ENCODE data around the gene CNGB1. TPM values are rescaled to one million over a fixed set of nuclear protein-coding genes. Genes with fewer than 3 reads are reported as not detected.

Gene CNGB1
- total RNA-seq, 4 donors from 2014 or later, result not detected

- 27 to 38% methylated on average over 28 of the region's 28 CpGs for WGBS, 2 donors
- no peak overlapping the region for H3K4me3 ChIP-seq (ENCODE audit: low read depth, poor library complexity, severe bottlenecking)
- no peak for DNase-seq (ENCODE audit: low spot score in 2 of 2)
- intact Hi-C loops (cut with DNase I; ENCODE audit: low total_unique reads), result no loop called here
- TF ChIP-seq POLR2A (IDR thresholded peaks at IDR 0.05), result no peak
- no peak for TF ChIP-seq CTCF (IDR thresholded peaks at IDR 0.05)
These were observed 64.3 kb downstream of the CNGB1 start for GRCh38 chr16:57906382-57907316.

DNA sequence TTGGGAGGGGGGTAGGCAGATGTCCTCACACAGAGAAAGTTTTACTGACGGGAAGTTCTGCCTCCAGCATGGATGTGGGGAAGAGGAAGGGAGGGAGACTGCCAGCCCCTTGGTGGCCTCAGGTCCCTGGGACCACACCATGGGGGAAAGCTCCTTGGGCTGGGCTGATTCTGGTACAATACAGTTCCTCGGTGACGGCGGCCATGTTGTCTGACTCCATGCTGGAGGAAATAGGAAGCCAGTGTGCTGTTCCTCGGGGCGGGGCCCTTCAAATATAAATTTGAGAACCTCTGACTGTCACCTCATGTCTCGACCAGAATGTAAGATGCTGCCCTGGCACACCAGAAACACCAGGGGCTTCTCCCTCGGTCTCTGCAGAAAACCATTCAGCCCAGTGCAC lies 66.8 kb downstream of the CNGB1 start:
- H3K4me3 ChIP-seq (ENCODE audit: low read depth, poor library complexity, severe bottlenecking), result no peak overlapping the region
- WGBS, 2 donors, result 50 to 67% methylated on average over 7 to 8 of the region's 8 CpGs
- no peak for DNase-seq (ENCODE audit: low spot score in 2 of 2)
- TF ChIP-seq CTCF (IDR thresholded peaks at IDR 0.05), result no peak
- no peak for TF ChIP-seq POLR2A (IDR thresholded peaks at IDR 0.05)
- intact Hi-C loops (cut with DNase I; ENCODE audit: low total_unique reads), result no loop called here

GRCh38 chr16:57903656-57904055 lies 67.3 kb downstream of the CNGB1 start:
- WGBS, 2 donors, result 34 to 63% methylated on average over 10 to 14 of the region's 18 CpGs
- DNase-seq (ENCODE audit: low spot score in 2 of 2), result no peak
- no peak overlapping the region for H3K4me3 ChIP-seq (ENCODE audit: low read depth, poor library complexity, severe bottlenecking)
- intact Hi-C loops (cut with DNase I; ENCODE audit: low total_unique reads), result no loop called here
- TF ChIP-seq POLR2A (IDR thresholded peaks at IDR 0.05) (no peak), CTCF (IDR thresholded peaks at IDR 0.05) (no peak)

DNA sequence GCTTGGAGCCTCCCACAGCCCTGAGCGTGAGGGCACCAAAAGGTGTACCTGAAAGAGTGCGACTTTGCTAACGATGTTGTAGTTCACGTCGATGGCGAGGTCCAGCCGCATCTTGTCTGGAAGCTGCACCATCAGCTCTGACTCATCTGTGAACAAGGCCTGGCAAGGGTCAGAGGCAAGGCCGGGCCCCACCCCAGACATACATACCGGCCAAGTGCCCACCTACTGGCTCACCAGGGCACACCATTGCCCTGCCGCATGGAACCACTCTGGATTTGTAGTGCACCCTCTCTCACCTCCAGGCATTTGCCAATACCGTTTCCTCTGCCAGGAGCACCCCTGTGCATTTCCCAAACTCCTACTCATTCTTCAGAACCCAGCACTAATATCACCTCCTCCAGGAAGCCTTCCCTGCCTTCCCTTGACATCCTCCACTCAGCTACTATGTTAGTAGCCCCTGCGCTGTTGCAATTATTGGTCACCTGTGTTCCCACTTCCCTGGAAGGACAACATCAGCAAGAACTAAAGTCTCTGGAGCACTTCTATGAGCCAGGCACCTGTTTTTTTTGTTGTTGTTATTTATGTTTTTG lies 69.4 kb downstream of the CNGB1 start:
- DNase-seq (ENCODE audit: low spot score in 2 of 2), result no peak
- TF ChIP-seq CTCF (IDR thresholded peaks at IDR 0.05) (no peak), POLR2A (IDR thresholded peaks at IDR 0.05) (no peak)
- intact Hi-C loops (cut with DNase I; ENCODE audit: low total_unique reads), result no loop called here
- no peak overlapping the region for H3K4me3 ChIP-seq (ENCODE audit: low read depth, poor library complexity, severe bottlenecking)
- WGBS, 2 donors, result 87% methylated on average over 12 of the region's 12 CpGs

GRCh38 chr16:57900796-57901479 lies 70.0 kb downstream of the CNGB1 start:
- intact Hi-C loops (cut with DNase I; ENCODE audit: low total_unique reads), result no loop called here
- WGBS, 2 donors, result 69 to 72% methylated on average over 7 to 11 of the region's 11 CpGs

More at GRCh38 chr16:57900796-57901479, 70.0 kb downstream of the CNGB1 start:
- no peak for DNase-seq (ENCODE audit: low spot score in 2 of 2)
- H3K4me3 ChIP-seq (ENCODE audit: low read depth, poor library complexity, severe bottlenecking), result no peak overlapping the region
- TF ChIP-seq POLR2A (IDR thresholded peaks at IDR 0.05), result no peak
- no peak for TF ChIP-seq CTCF (IDR thresholded peaks at IDR 0.05)
